ENCODE data around the gene BTBD16.

BTBD16 gene

DNA sequence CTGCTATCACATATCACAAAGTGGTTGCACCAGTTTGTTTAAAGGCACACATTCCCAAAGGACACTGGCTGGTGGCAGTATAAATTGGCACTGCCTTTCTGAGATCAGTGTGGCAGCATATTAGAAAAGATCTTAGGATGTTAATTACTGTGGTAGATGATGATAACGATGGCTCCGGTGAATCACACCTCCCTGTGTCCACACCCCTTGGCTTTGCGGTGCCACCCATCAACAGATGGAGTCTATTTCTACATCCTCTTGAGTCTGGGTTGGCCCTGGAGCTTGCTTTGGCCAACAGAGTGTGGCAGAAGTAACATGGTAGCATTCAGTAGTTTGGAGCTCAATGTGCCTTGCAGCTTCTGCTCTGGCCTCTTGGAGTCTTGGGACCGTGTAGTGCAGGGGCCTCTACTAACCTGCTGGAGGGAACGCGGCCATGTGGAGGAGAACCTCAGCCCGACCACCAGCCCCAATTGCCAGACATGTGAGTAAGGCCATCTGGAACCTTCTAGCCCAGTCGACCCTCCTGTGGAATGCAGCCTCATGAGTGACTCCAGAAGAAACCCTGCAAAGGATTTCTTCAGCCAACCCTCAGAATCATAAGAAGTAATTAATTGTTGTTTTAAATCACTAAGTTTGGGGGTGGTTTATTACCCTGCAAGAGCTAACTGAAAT is 76.2 kb downstream of the BTBD16 start:
- Mint-ChIP-seq H3K27ac (no peak overlapping the region), H3K27me3 (no peaks in the 10 kb centered on the region), H3K4me3 (no peak overlapping the region), H3K4me1 (peaks cover 6% of the 10 kb centered on the region), H3K36me3 (no peaks in the 10 kb centered on the region), H3K9me3 (no peaks in the 10 kb centered on the region)

- H3K4me3 Mint-ChIP-seq, result no peak overlapping the region
- H3K27ac Mint-ChIP-seq, result no peak overlapping the region
- no peaks in the 10 kb centered on the region for H3K27me3 Mint-ChIP-seq
- no peaks in the 10 kb centered on the region for H3K4me1 Mint-ChIP-seq
- H3K36me3 Mint-ChIP-seq, result no peaks in the 10 kb centered on the region
- H3K9me3 Mint-ChIP-seq, result no peaks in the 10 kb centered on the region
Observed at GRCh38 chr10:122348512-122348911, 77.4 kb downstream of the BTBD16 start.

DNA sequence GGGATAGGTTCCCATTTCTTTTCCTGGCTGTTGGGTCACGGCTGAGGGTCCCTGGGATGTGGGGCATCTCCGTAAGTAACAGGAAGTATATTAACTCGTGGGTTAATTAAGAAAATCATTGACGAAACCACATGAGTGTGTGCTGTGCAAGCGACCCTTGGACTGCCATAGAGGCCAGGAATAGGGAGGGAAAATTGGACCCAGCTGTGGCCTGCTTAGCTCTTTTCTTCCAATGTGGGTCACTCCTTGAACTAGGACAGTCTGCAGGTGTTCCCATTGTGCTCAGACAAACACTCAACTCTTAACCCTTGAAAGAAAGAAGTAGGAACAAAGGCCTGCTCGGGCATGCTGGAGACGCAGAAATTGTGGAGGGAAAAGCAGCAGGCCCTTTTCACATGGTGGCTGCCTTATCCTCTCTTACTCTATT is 77.9 kb downstream of the BTBD16 start:
- Mint-ChIP-seq H3K9me3 (no peaks in the 10 kb centered on the region), H3K36me3 (no peaks in the 10 kb centered on the region), H3K27me3 (no peaks in the 10 kb centered on the region), H3K4me1 (no peaks in the 10 kb centered on the region), H3K27ac (no peak overlapping the region), H3K4me3 (no peak overlapping the region)

GRCh38 chr10:122349758-122350369 is 78.8 kb downstream of the BTBD16 start:
- Mint-ChIP-seq H3K9me3 (no peaks in the 10 kb centered on the region), H3K27me3 (no peaks in the 10 kb centered on the region), H3K4me1 (no peaks in the 10 kb centered on the region), H3K36me3 (no peaks in the 10 kb centered on the region), H3K4me3 (no peak overlapping the region), H3K27ac (no peak overlapping the region)

- H3K4me3 Mint-ChIP-seq, result no peak overlapping the region
- H3K36me3 Mint-ChIP-seq, result no peaks in the 10 kb centered on the region
- no peaks in the 10 kb centered on the region for H3K9me3 Mint-ChIP-seq
- no peaks in the 10 kb centered on the region for H3K27me3 Mint-ChIP-seq
- no peak overlapping the region for H3K27ac Mint-ChIP-seq
- no peaks in the 10 kb centered on the region for H3K4me1 Mint-ChIP-seq
Observed at GRCh38 chr10:122350893-122351292, 79.8 kb downstream of the BTBD16 start.

DNA sequence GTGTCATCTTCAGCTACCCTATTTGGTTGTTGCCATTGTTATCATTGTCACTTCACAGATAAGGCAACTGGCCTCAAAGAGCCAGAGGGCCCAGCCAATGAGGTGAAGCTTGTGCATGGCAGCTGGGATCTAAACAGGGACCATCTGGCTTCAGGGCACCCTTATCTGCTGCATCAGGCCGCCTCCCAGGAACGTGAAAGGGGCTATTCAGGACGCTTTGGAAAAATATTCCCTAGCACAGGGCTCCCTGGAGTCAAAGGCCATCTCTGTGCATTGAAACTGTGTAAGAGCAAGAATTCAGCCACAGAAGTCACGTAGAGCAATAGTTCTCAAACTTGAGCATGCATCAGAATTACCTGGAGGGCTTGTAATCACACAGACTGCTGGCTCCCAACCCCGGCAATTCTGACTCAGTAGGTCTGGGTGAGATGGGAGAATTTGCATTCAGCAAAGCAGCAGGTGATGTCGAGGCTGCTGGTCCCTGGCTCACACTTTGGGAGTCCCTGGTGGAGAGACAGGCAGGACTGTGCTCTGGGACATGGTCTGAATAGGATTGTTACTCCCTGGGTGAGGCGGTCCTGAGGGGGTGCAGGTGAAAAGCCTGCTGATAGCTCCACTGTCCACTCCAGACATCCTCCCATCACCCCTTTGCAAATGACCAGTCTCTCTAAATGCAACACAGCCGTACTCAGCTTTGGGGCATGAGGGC is 81.9 kb downstream of the BTBD16 start:
- H3K27me3 Mint-ChIP-seq, result no peaks in the 10 kb centered on the region
- peaks cover under 1% of the 10 kb centered on the region for H3K9me3 Mint-ChIP-seq
- H3K4me3 Mint-ChIP-seq, result no peak overlapping the region
- H3K4me1 Mint-ChIP-seq, result no peaks in the 10 kb centered on the region
- no peak overlapping the region for H3K27ac Mint-ChIP-seq
- H3K36me3 Mint-ChIP-seq, result no peaks in the 10 kb centered on the region

- peaks cover 9% of the 10 kb centered on the region for H3K9me3 Mint-ChIP-seq
- H3K27me3 Mint-ChIP-seq, result no peaks in the 10 kb centered on the region
- H3K4me3 Mint-ChIP-seq, result no peak overlapping the region
- H3K27ac Mint-ChIP-seq, result no peak overlapping the region
- H3K4me1 Mint-ChIP-seq, result no peaks in the 10 kb centered on the region
- peaks cover 4% of the 10 kb centered on the region for H3K36me3 Mint-ChIP-seq
Observed at GRCh38 chr10:122354383-122354782, 83.3 kb downstream of the BTBD16 start.

DNA sequence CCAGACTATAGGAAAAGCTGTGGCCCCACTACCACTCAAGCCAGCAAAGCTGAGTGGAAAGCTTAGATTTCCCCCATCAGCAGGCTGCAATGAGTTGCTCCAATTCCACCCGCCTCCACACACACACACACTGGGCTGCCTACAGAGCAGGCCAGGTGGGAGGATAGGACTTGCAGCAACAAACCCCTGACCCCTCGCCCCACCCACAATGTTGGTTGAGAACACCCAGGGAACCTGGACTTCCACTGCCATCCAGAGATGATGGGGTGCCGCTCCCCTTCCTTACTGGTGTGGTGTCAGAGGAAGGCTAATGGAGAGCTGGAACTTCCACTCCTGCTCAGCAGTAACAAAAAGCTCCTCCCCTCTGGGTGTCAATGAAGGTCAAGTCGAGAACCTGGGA is 86.6 kb downstream of the BTBD16 start:
- H3K4me3 Mint-ChIP-seq, result no peak overlapping the region
- no peaks in the 10 kb centered on the region for H3K27me3 Mint-ChIP-seq
- peaks cover 4% of the 10 kb centered on the region for H3K36me3 Mint-ChIP-seq
- H3K27ac Mint-ChIP-seq, result no peak overlapping the region
- H3K9me3 Mint-ChIP-seq, result peaks cover 9% of the 10 kb centered on the region
- no peaks in the 10 kb centered on the region for H3K4me1 Mint-ChIP-seq

DNA sequence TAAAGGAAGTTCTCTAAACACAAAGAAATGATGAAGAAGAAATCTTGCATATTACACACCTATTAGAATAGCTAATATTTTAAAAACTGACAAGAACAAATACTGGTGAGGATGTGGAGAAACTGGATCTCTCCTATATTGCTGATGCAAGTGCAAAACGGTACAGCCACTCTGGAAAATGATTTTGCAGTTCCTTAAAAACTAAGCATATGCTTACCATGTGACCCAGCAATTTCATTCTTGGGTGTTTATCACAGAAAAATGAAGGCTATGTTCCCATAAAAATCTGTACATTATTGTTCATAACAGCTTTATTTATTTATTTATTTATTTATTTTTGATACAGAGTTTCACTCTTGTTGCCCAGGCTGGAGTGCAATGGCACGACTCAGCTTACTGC is 88.5 kb downstream of the BTBD16 start:
- H3K9me3 Mint-ChIP-seq, result peaks cover 9% of the 10 kb centered on the region
- peaks cover 4% of the 10 kb centered on the region for H3K36me3 Mint-ChIP-seq
- H3K4me3 Mint-ChIP-seq, result no peak overlapping the region
- no peaks in the 10 kb centered on the region for H3K4me1 Mint-ChIP-seq
- H3K27me3 Mint-ChIP-seq, result no peaks in the 10 kb centered on the region
- no peak overlapping the region for H3K27ac Mint-ChIP-seq

DNA sequence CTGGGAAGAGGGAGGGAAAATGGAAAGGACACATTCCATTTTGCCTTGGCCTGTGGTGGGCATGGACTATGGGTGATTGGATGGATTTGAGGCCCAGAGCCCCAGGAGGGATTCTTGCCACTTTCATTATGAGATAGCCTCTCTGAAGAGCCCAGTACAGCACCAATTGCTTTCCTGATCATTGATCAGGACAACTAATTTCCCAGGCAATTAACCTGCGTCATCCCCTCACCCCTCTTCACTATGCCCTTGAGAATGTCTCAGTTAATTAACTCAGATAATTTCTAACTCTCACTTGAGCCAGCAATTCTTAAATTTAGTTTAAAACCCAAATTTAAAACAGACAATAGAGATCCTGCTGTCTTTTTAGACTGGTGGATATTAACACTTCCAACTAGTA is 90.0 kb downstream of the BTBD16 start:
- Mint-ChIP-seq H3K4me1 (no peaks in the 10 kb centered on the region), H3K27ac (no peak overlapping the region), H3K4me3 (no peak overlapping the region), H3K27me3 (no peaks in the 10 kb centered on the region), H3K36me3 (peaks cover 4% of the 10 kb centered on the region), H3K9me3 (peaks cover 9% of the 10 kb centered on the region)

GRCh38 chr10:122362031-122362592 is 91.0 kb downstream of the BTBD16 start:
- Mint-ChIP-seq H3K9me3 (peaks cover 9% of the 10 kb centered on the region), H3K4me3 (no peak overlapping the region), H3K36me3 (peaks cover 4% of the 10 kb centered on the region), H3K27ac (no peak overlapping the region), H3K27me3 (no peaks in the 10 kb centered on the region), H3K4me1 (no peaks in the 10 kb centered on the region)

GRCh38 chr10:122362621-122363020 is 91.5 kb downstream of the BTBD16 start:
- H3K27ac Mint-ChIP-seq, result no peak overlapping the region
- no peaks in the 10 kb centered on the region for H3K4me1 Mint-ChIP-seq
- peaks cover 4% of the 10 kb centered on the region for H3K36me3 Mint-ChIP-seq
- no peak overlapping the region for H3K4me3 Mint-ChIP-seq
- no peaks in the 10 kb centered on the region for H3K27me3 Mint-ChIP-seq
- peaks cover 13% of the 10 kb centered on the region for H3K9me3 Mint-ChIP-seq

- Mint-ChIP-seq H3K27me3 (no peaks in the 10 kb centered on the region), H3K36me3 (peaks cover 3% of the 10 kb centered on the region), H3K4me1 (no peaks in the 10 kb centered on the region), H3K27ac (no peak overlapping the region), H3K4me3 (no peak overlapping the region), H3K9me3 (peaks cover 12% of the 10 kb centered on the region)
Observed at GRCh38 chr10:122363311-122363710, 92.2 kb downstream of the BTBD16 start.

GRCh38 chr10:122363722-122364463 is 92.8 kb downstream of the BTBD16 start:
- Mint-ChIP-seq H3K4me3 (no peak overlapping the region), H3K27ac (no peak overlapping the region), H3K27me3 (no peaks in the 10 kb centered on the region), H3K9me3 (peaks cover 7% of the 10 kb centered on the region), H3K36me3 (no peaks in the 10 kb centered on the region), H3K4me1 (no peaks in the 10 kb centered on the region)

- Mint-ChIP-seq H3K4me3 (no peak overlapping the region), H3K4me1 (peaks cover 9% of the 10 kb centered on the region), H3K27me3 (no peaks in the 10 kb centered on the region), H3K27ac (no peak overlapping the region), H3K36me3 (no peaks in the 10 kb centered on the region), H3K9me3 (peaks cover 7% of the 10 kb centered on the region)
Observed at GRCh38 chr10:122368502-122369254, 97.6 kb downstream of the BTBD16 start.
